Keratinocyte (primary cell): ENCODE results near the gene GDF2.

Source experiments
- EZH2 ChIP-seq: IDR thresholded peaks from one replicate; pipeline ENCODE4 v1.6.1; 2012; ENCODE audit warnings: inconsistent platforms, mild to moderate bottlenecking, low read length, moderate library complexity
- TF ChIP-seq, protein P1 (sequence below), 3 experiments: IDR thresholded peaks in 1 of 3; conservative IDR thresholded peaks in 1 of 3; optimal IDR thresholded peaks in 1 of 3; 2 replicates in 2 of 3; 3 replicates in 1 of 3; pipeline versions ENCODE3 to v1.5.1; 2011; ENCODE audit warnings: low read length in 3 of 3, mild to moderate bottlenecking in 3 of 3, moderate library complexity in 2 of 3, control low read depth in 1 of 3, inconsistent platforms in 1 of 3; ENCODE audit not compliant: insufficient read depth in 2 of 3; ENCODE audit errors: extremely low read depth in 1 of 3

DNA sequence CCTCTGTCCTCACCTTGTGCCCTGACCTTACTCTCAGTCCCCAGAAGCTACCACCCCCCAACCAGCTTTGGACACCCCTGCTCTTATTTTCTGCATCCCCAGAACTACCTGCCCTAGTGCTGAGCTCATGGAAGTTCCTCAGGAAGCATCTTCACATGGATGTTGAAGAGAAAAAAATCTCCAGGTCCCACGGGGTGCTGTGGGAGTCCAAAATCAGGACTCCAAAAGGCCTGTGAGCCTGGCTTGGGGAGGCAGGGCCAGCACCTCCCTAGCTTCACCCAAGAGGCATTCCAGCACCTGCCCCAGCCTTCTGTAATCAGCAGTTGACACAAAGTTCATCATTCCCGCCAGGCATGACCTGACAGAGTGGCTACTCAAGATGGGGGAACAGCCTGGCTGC lies 43.0 kb upstream of the GDF2 start:
- no peak for TF ChIP-seq EZH2
- TF ChIP-seq, protein P1, sequence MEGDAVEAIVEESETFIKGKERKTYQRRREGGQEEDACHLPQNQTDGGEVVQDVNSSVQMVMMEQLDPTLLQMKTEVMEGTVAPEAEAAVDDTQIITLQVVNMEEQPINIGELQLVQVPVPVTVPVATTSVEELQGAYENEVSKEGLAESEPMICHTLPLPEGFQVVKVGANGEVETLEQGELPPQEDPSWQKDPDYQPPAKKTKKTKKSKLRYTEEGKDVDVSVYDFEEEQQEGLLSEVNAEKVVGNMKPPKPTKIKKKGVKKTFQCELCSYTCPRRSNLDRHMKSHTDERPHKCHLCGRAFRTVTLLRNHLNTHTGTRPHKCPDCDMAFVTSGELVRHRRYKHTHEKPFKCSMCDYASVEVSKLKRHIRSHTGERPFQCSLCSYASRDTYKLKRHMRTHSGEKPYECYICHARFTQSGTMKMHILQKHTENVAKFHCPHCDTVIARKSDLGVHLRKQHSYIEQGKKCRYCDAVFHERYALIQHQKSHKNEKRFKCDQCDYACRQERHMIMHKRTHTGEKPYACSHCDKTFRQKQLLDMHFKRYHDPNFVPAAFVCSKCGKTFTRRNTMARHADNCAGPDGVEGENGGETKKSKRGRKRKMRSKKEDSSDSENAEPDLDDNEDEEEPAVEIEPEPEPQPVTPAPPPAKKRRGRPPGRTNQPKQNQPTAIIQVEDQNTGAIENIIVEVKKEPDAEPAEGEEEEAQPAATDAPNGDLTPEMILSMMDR (optimal IDR thresholded peaks at IDR 0.05 in 1 of 3, IDR thresholded peaks at IDR 0.05 in 1 of 3, conservative IDR thresholded peaks at IDR 0.05 in 1 of 3; ENCODE audit: extremely low read depth in 1 of 3, insufficient read depth in 2 of 3, low read length in 3 of 3) = no peak
